Smooth muscle cell (in vitro differentiated cells): ENCODE results near the gene PADI1. TPM values are rescaled to one million over a fixed set of nuclear protein-coding genes. Genes with fewer than 3 reads are reported as not detected.
A peak's percentile ranks its signal among the peaks of the same experiment; 100 is the strongest.

Experiments
- DNase-seq: peaks from one replicate; lab custom pipeline; 2025; ENCODE audit not compliant: unreplicated experiment; lab: John Stamatoyannopoulos, UW
- H2AFZ ChIP-seq: fragments of 200-600 bp; sonication (generic); 2 replicates; pipeline ENCODE4 v1.6.0; 2016; ENCODE audit warnings: antibody characterized with exemption, low read depth, mild to moderate bottlenecking
- H3F3A ChIP-seq: fragments of 200-600 bp; sonication (generic); 2 replicates; pipeline ENCODE4 v1.6.0; 2017; ENCODE audit warnings: antibody characterized with exemption, low read depth
- H3K27ac ChIP-seq: fragments of 200-600 bp; sonication (generic); 2 replicates; pipeline ENCODE4 v1.5.1; 2016; ENCODE audit warnings: low read depth, mild to moderate bottlenecking
- H3K27me3 ChIP-seq: fragments of 200-600 bp; sonication (generic); 2 replicates; pipeline ENCODE4 v1.6.1; 2016; ENCODE audit warnings: low read depth, mild to moderate bottlenecking
- H3K36me3 ChIP-seq: fragments of 200-600 bp; sonication (generic); 2 replicates; pipeline ENCODE4 v1.5.1; 2016; ENCODE audit warnings: low read depth
- H3K4me1 ChIP-seq: fragments of 200-600 bp; sonication (generic); 2 replicates; pipeline ENCODE4 v1.5.1; 2016; ENCODE audit warnings: low read depth
- H3K4me2 ChIP-seq: fragments of 200-600 bp; sonication (generic); 2 replicates; pipeline ENCODE4 v1.6.0; 2016; ENCODE audit warnings: mild to moderate bottlenecking
- H3K4me3 ChIP-seq: fragments of 200-600 bp; sonication (generic); 2 replicates; pipeline ENCODE4 v1.5.1; 2016; ENCODE audit warnings: mild to moderate bottlenecking
- H3K79me2 ChIP-seq: fragments of 200-600 bp; sonication (generic); 2 replicates; pipeline ENCODE4 v1.6.0; 2016; ENCODE audit warnings: low read depth, mild to moderate bottlenecking
- H3K9ac ChIP-seq: fragments of 200-600 bp; sonication (generic); 2 replicates; pipeline ENCODE4 v1.6.0; 2016; ENCODE audit warnings: low read depth
- H3K9me3 ChIP-seq: fragments of 200-600 bp; sonication (generic); replicated peaks from 2 replicates; pipeline ENCODE4 v1.5.1; 2016; ENCODE audit warnings: low read depth
- H4K20me1 ChIP-seq: fragments of 200-600 bp; sonication (generic); 2 replicates; pipeline ENCODE4 v1.6.0; 2016; ENCODE audit warnings: low read depth
- CTCF ChIP-seq: fragments of 200-600 bp; sonication (generic); IDR thresholded peaks from 2 replicates; pipeline ENCODE4 v1.5.1; 2017; ENCODE audit warnings: borderline replicate concordance, mild to moderate bottlenecking, antibody characterized with exemption; ENCODE audit not compliant: insufficient read depth, poor library complexity, severe bottlenecking
- WGBS: methylation state at CpG from one replicate; pipeline ENCODE4 v1.1.7; 2016; ENCODE audit warnings: low lambda C conversion rate; 5-methylcytosine and 5-hydroxymethylcytosine counted together
- polyA plus RNA-seq: library from polyadenylated mRNA; unstranded; fragments of >200 nt; fragmentation: Nextera tagmentation; extraction: Ambion mirVana; gene quantifications from 2 replicates; pipeline ENCODE4 v1.2.1, GENCODE V29; 2016
- total RNA-seq: library from RNA; depleted of rRNA; stranded (reverse); fragments of >200 nt; gene quantifications from 2 replicates; pipeline ENCODE4 v1.2.3, GENCODE V29; 2014

PADI1 gene
- total and polyA plus RNA-seq, 2 experiments from 2014 or later, result 1.7 TPM; not detected in 1

GRCh38 chr1:17198476-17199258 lies 6.3 kb upstream of the PADI1 start:
- H2AFZ ChIP-seq, result no peak overlapping the region
- DNase-seq, result no peak

GRCh38 chr1:17199267-17200044 lies 5.5 kb upstream of the PADI1 start:
- Histone ChIP-seq H3K36me3 (no peaks in the 10 kb centered on the region), H2AFZ (peak overlapping the region; percentile 60), H3K4me3 (no peak overlapping the region), H3K27me3 (peaks cover 3% of the 10 kb centered on the region), H3K27ac (peak overlapping the region; percentile 84), H3K9ac (no peak overlapping the region), H3F3A (peaks cover 6% of the 10 kb centered on the region), H3K79me2 (no peaks in the 10 kb centered on the region), H3K4me1 (peaks cover 21% of the 10 kb centered on the region), H3K4me2 (peak overlapping the region; percentile 66), H4K20me1 (no peaks in the 10 kb centered on the region), H3K9me3 (no peaks in the 10 kb centered on the region)
- no peak for DNase-seq
- WGBS, result 84% methylated on average over 9 of the region's 9 CpGs
- no peak for TF ChIP-seq CTCF

More at GRCh38 chr1:17198476-17199258, 6.3 kb upstream of the PADI1 start:
- H3K27me3 ChIP-seq, result peaks cover under 1% of the 10 kb centered on the region
- H3K4me3 ChIP-seq, result no peak overlapping the region
- no peak for TF ChIP-seq CTCF
- H3K27ac ChIP-seq, result peak overlapping the region; percentile 84
- H3K36me3 ChIP-seq, result no peaks in the 10 kb centered on the region
- no peaks in the 10 kb centered on the region for H4K20me1 ChIP-seq
- H3F3A ChIP-seq, result peaks cover 6% of the 10 kb centered on the region
- no peaks in the 10 kb centered on the region for H3K9me3 ChIP-seq
- H3K79me2 ChIP-seq, result no peaks in the 10 kb centered on the region
- peaks cover 21% of the 10 kb centered on the region for H3K4me1 ChIP-seq
- H3K4me2 ChIP-seq, result peak overlapping the region; percentile 66
- 66% methylated on average over 9 of the region's 9 CpGs for WGBS
- H3K9ac ChIP-seq, result no peak overlapping the region

DNA sequence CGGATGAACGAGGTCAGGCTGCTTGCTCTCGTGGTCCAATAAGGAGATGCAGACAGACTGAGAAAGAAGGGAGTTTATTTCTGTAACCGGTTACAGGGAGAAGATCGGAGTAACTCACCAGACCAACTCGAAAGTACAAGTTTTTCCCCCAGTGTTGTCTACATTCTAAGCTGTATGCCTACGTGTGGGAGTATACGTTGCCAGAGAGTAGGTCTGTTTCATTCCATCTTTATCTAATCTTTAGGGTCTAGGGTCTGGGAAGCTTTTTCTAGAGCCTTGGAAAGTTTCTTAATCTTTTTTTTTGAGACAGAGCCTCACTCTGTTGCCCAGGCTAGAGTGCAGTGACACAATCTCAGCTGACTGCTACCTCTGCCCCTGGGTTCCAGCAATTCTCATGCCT lies 4.7 kb upstream of the PADI1 start:
- peak overlapping the region; percentile 84 for H3K27ac ChIP-seq
- TF ChIP-seq CTCF, result no peak
- peak overlapping the region; percentile 34 for H3K9ac ChIP-seq
- DNase-seq, result no peak
- no peaks in the 10 kb centered on the region for H4K20me1 ChIP-seq
- H3K9me3 ChIP-seq, result no peaks in the 10 kb centered on the region
- H3K27me3 ChIP-seq, result peaks cover 3% of the 10 kb centered on the region
- H3K4me3 ChIP-seq, result no peak overlapping the region
- peaks cover 21% of the 10 kb centered on the region for H3K4me1 ChIP-seq
- peaks cover 6% of the 10 kb centered on the region for H3F3A ChIP-seq
- no peaks in the 10 kb centered on the region for H3K36me3 ChIP-seq
- H3K4me2 ChIP-seq, result peak overlapping the region; percentile 66
- H2AFZ ChIP-seq, result peak overlapping the region; percentile 60
- H3K79me2 ChIP-seq, result no peaks in the 10 kb centered on the region
- 17% methylated on average over 8 of the region's 8 CpGs for whole genome bisulfite sequencing
